ENCODE measurements around the gene CDC42EP1. TPM values are rescaled to one million over a fixed set of nuclear protein-coding genes. Genes with fewer than 3 reads are reported as not detected.

The CDC42EP1 gene, protein sequence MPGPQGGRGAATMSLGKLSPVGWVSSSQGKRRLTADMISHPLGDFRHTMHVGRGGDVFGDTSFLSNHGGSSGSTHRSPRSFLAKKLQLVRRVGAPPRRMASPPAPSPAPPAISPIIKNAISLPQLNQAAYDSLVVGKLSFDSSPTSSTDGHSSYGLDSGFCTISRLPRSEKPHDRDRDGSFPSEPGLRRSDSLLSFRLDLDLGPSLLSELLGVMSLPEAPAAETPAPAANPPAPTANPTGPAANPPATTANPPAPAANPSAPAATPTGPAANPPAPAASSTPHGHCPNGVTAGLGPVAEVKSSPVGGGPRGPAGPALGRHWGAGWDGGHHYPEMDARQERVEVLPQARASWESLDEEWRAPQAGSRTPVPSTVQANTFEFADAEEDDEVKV
- 0.28 TPM in 1 of 2 replicates, not detected in the other for polyA plus RNA-seq

GRCh38 chr22:37559901-37560607 is at the start of gene CDC42EP1:
CDC42EP1 (plus strand) TSS chr22:37560480; CDS start chr22:37566350, 5,870 bp downstream.

GRCh38 chr22:37519268-37520195 is 40.7 kb upstream of the CDC42EP1 start, which contains the start of gene CARD10:
CARD10 (minus strand) TSS chr22:37519415; CDS start chr22:37519200, 215 bp downstream.

DNA sequence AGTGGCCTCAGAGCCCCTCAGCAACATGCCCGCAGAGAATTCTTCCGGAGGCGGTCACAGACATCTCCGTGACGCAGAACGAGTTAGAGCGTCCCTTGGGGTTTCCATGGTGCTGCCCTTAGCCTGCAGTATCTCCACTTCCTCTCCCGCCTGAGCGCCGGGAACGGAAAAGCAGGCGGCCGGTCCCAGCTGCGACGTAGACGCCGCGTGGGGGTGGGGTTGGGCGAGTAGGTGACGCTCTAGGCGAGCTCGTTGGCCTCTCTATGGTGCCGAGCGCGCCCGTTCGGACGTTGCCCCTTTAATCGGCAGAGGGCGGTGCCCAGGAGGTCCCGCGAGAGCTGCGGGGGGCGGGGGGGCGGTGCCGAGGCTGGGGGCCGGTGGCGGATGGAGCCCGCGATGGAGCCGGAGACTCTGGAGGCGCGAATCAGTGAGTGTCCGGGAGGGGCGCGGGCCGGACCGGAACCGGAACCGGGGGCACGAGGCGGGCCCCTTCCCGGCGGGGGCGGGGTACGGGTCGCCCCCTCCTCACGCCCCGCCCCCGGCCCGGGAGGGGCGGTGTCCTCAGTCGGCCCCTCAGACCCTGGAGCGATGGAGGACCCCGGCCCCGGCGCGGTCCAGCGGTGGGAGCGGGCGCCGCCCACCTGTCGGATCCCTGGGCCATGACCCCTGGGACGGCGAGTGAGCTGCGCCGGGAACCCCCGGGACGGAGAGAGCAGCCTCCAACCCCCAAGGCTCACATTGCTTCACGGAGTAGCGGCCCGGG is 48.4 kb downstream of the CDC42EP1 start, which contains the start of gene GGA1:
Gene GGA1, plus strand, starts transcription at position 358 of the 763 bp plus-strand sequence. Its CDS starts 27 bp downstream, at position 385.

Other genes starting within 250 kb of the CDC42EP1 start
- gene ELFN2, start 133.0 kb upstream of the CDC42EP1 start, polyA plus RNA-seq: 0.14 and 0.19 TPM in 2 replicates
- 0.54 TPM in 1 of 2 replicates, not detected in the other for gene MFNG, start 74.1 kb upstream of the CDC42EP1 start, polyA plus RNA-seq
- not detected in 2 replicates for gene CARD10, start 41.1 kb upstream of the CDC42EP1 start, polyA plus RNA-seq
- gene LGALS2, start 19.6 kb downstream of the CDC42EP1 start, polyA plus RNA-seq: 0.60 TPM in 1 of 2 replicates, not detected in the other
- 2.2 and 2.9 TPM in 2 replicates for gene GGA1, start 48.4 kb downstream of the CDC42EP1 start, polyA plus RNA-seq
- gene SH3BP1, start 79.2 kb downstream of the CDC42EP1 start, polyA plus RNA-seq: 0.77 TPM in 1 of 2 replicates, not detected in the other
- 35.5 and 50.4 TPM in 2 replicates for gene PDXP, start 98.2 kb downstream of the CDC42EP1 start, polyA plus RNA-seq
- 228 and 441 TPM in 2 replicates for gene LGALS1, start 115.2 kb downstream of the CDC42EP1 start, polyA plus RNA-seq
- 2.8 and 8.2 TPM in 2 replicates for gene NOL12, start 125.9 kb downstream of the CDC42EP1 start, polyA plus RNA-seq
- gene TRIOBP, start 136.6 kb downstream of the CDC42EP1 start, polyA plus RNA-seq: 0.07 and 0.23 TPM in 2 replicates
- gene GCAT, start 247.5 kb downstream of the CDC42EP1 start, polyA plus RNA-seq: 8.8 and 26.1 TPM in 2 replicates

Data from Purkinje cell (primary cell).